ENCODE results near the gene RIMOC1. TPM values are rescaled to one million over a fixed set of nuclear protein-coding genes. Genes with fewer than 3 reads are reported as not detected.

The RIMOC1 gene
- total RNA-seq, 1 donor from 2014 or later, result 48.3 TPM

DNA sequence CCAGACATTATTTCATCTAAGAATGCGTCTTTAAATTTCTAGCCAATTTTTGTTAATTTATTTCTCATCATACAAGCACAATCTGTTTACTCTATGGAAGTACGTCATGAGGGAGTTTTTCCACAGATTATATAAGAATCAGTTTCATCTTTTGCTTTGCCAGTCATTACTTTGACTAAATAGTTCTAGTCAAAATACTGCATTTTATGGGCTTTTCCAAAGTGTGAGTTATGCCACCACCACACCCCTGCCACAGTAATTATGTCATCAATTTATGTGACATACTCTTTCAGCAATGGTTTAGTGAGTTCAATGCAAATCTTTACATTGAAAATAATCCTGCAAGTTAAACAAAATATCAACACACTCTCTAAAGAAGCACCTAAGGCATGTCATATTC is 2.0 kb downstream of the RIMOC1 start:
- peaks cover 10% of the 10 kb centered on the region for H3K4me1 Mint-ChIP-seq (ENCODE audit: low read depth)
- peaks cover 7% of the 10 kb centered on the region for H3K27me3 Mint-ChIP-seq
- TF ChIP-seq, protein P1, sequence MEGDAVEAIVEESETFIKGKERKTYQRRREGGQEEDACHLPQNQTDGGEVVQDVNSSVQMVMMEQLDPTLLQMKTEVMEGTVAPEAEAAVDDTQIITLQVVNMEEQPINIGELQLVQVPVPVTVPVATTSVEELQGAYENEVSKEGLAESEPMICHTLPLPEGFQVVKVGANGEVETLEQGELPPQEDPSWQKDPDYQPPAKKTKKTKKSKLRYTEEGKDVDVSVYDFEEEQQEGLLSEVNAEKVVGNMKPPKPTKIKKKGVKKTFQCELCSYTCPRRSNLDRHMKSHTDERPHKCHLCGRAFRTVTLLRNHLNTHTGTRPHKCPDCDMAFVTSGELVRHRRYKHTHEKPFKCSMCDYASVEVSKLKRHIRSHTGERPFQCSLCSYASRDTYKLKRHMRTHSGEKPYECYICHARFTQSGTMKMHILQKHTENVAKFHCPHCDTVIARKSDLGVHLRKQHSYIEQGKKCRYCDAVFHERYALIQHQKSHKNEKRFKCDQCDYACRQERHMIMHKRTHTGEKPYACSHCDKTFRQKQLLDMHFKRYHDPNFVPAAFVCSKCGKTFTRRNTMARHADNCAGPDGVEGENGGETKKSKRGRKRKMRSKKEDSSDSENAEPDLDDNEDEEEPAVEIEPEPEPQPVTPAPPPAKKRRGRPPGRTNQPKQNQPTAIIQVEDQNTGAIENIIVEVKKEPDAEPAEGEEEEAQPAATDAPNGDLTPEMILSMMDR (IDR thresholded peaks at IDR 0.05; ENCODE audit: unreplicated experiment), result no peak
- H3K4me3 Mint-ChIP-seq (ENCODE audit: low read depth), result no peak overlapping the region
- DNase-seq (ENCODE audit: low spot score, unreplicated experiment), result no peak
- peaks cover 3% of the 10 kb centered on the region for H3K9me3 Mint-ChIP-seq (ENCODE audit: low read depth)
- peaks cover 10% of the 10 kb centered on the region for H3K36me3 Mint-ChIP-seq (ENCODE audit: insufficient read depth)
- H3K27ac Mint-ChIP-seq, result no peak overlapping the region

DNA sequence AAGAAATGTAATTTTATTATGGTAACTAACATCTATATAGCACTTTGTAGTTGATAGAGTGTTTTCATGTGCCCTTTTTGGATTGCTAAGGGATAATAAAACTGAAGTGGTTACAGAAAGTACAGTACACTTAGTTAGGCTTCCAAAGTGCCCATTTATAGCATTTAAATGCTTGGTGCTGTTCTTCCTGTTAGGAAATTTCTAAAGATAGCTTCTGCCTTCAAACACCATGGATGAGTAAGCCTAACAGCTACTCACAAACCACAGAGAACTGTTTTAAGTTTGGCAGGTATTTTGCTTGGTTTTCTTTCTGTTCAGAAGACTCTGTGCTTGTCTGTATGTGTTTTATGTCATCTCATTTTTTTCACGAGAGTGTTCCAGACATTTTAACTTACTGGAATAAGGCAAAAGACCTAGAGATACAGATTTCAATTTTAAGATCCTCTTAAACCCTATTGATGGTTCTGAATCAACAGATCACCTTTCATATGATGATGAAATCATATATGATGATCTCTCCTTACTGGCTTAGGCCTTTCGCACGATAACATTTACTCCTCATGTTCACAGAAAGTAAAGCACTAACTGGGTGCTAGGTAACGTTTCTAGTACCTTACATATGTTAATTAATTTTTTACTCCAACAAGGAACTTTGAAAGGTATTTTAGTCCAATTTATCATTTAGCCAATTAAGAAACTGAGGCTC is 4.4 kb downstream of the RIMOC1 start:
- peaks cover 14% of the 10 kb centered on the region for H3K36me3 Mint-ChIP-seq (ENCODE audit: insufficient read depth)
- no peak for DNase-seq (ENCODE audit: low spot score, unreplicated experiment)

DNA sequence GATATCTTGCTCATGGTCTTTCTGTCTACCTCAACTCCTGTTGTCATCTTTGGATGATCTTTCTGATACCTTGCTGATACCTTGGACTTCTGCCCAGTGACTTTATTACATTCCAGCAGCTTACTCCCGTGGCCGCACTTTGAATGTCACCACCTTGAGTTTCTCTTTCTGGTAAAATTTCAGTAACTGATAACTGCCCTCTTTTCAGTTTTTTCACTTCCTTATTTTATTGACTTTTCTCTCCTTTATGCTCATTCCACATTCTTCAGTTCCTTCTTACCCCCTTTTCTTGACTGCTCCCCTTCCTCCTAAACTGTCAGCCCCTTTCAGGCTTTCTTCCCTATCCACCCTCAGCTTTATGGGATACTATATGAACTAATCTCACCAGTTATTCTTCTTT is 14.0 kb downstream of the RIMOC1 start:
- H3K4me3 Mint-ChIP-seq (ENCODE audit: low read depth), result no peak overlapping the region
- H3K4me1 Mint-ChIP-seq (ENCODE audit: low read depth), result no peaks in the 10 kb centered on the region
- H3K27me3 Mint-ChIP-seq, result no peaks in the 10 kb centered on the region
- DNase-seq (ENCODE audit: low spot score, unreplicated experiment), result no peak
- H3K9me3 Mint-ChIP-seq (ENCODE audit: low read depth), result no peaks in the 10 kb centered on the region
- H3K27ac Mint-ChIP-seq, result no peak overlapping the region
- TF ChIP-seq, protein P1 (IDR thresholded peaks at IDR 0.05; ENCODE audit: unreplicated experiment), result no peak
- peaks cover 21% of the 10 kb centered on the region for H3K36me3 Mint-ChIP-seq (ENCODE audit: insufficient read depth)

More for the DNA sequence above, 4.4 kb downstream of the RIMOC1 start:
- H3K27me3 Mint-ChIP-seq, result no peaks in the 10 kb centered on the region
- H3K4me1 Mint-ChIP-seq (ENCODE audit: low read depth), result peaks cover 8% of the 10 kb centered on the region
- no peak overlapping the region for H3K27ac Mint-ChIP-seq
- TF ChIP-seq, protein P1 (IDR thresholded peaks at IDR 0.05; ENCODE audit: unreplicated experiment), result no peak
- no peak overlapping the region for H3K4me3 Mint-ChIP-seq (ENCODE audit: low read depth)
- H3K9me3 Mint-ChIP-seq (ENCODE audit: low read depth), result no peaks in the 10 kb centered on the region

DNA sequence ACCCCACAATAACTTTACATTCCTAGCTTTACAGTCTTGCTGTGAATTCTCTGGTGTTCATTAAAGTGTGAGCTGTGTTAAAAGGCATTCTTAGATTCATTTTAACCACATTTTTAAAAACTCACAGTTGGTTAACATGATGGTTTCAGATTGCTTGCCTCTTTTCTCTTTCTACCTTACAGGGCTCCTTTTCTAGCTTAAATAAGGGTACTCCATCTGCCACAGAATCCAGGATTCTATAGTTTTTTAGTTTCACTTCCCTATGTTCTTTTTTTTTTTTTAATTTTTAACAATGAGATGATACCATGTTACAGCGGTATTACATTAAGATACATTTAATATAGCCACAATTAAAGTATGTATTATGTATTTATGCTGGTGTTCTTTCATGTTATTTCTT is 17.0 kb downstream of the RIMOC1 start:
- Mint-ChIP-seq H3K4me3 (ENCODE audit: low read depth) (no peak overlapping the region), H3K36me3 (ENCODE audit: insufficient read depth) (peaks cover 21% of the 10 kb centered on the region), H3K27me3 (no peaks in the 10 kb centered on the region), H3K27ac (no peak overlapping the region), H3K9me3 (ENCODE audit: low read depth) (no peaks in the 10 kb centered on the region), H3K4me1 (ENCODE audit: low read depth) (peaks cover 5% of the 10 kb centered on the region)
- TF ChIP-seq, protein P1 (IDR thresholded peaks at IDR 0.05; ENCODE audit: unreplicated experiment), result no peak
- DNase-seq (ENCODE audit: low spot score, unreplicated experiment), result no peak

DNA sequence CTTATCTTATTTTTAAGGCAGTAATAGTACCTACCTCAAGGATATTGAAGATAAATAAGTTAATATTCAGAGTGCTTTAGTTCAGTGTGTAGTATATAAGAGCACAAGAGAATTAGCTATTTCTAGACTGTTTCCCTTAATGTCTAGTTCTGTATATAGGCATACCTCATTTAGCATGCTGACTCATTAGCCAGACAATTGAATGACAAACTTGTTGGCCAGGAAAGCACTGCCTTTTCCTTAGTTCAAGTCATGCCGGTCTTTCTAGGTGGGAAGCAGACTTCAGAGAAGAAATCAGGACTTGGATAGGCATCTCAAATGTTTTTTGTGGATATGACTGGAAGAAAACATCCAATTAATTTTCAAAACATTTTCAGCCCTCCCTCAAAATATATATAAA is 17.7 kb downstream of the RIMOC1 start:
- H3K27me3 Mint-ChIP-seq, result no peaks in the 10 kb centered on the region
- no peak overlapping the region for H3K4me3 Mint-ChIP-seq (ENCODE audit: low read depth)
- H3K36me3 Mint-ChIP-seq (ENCODE audit: insufficient read depth), result peaks cover 20% of the 10 kb centered on the region
- TF ChIP-seq, protein P1 (IDR thresholded peaks at IDR 0.05; ENCODE audit: unreplicated experiment), result no peak
- no peaks in the 10 kb centered on the region for H3K9me3 Mint-ChIP-seq (ENCODE audit: low read depth)
- H3K27ac Mint-ChIP-seq, result no peak overlapping the region
- DNase-seq (ENCODE audit: low spot score, unreplicated experiment), result no peak
- H3K4me1 Mint-ChIP-seq (ENCODE audit: low read depth), result peaks cover 5% of the 10 kb centered on the region

Measured in progenitor cell of endocrine pancreas (in vitro differentiated cells).